GM18907 (cell line): ENCODE measurements around the gene IL21R.
"Not testable (repeated sequence)": the region's sequence is repeated elsewhere in the genome, so short reads cannot be mapped to it uniquely, and the experiment has no call there.

ENCODE experiments used
- ATAC-seq: cut with Tn5 transposase; IDR thresholded peaks from one replicate; pipeline ENCODE4 v1.9.1; 2021; ENCODE audit warnings: mild to moderate bottlenecking, moderate library complexity; ENCODE audit not compliant: unreplicated experiment

Gene IL21R

DNA sequence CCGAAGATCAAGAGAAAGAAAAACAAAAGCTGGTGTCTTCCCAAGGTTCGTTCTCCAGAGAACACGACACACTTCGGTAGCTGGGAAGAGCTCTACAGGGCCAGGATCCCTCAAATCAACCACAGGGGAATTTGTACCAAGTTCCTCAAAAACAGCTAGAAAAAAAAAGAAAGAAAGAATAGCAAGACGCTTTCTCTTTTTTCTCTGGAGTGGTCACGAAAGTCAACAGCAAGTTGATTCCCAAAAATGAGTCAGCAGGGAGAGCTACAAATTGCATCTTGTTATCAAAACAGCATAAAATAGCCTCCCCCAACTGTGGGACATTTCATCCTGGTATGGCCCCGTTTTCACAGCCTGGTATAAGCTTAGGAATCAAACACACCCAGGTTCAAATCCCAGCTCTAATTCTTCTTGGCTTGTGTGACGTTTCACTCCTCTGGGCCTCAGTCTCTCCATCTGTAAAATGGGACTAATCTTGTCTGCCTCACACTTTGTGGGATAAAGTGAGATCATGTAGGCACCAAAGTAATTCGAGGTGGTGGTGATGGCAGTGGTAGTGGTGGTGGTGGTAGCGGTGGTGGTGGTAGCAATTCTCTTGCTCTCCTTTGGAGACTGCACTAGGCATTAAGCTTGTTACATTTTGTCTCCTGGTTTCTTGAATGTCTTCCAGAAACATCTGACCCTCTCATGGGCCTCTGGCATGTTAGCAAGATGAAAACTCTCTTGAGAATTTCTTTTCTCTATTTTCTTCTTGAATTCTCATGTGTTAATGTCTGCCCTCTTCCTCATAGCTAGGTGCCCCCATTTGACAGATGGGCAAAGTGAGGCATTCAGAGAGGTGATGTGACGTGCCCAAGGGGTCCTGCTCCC, 988 bp upstream of the IL21R start:
- no peak for ATAC-seq

DNA sequence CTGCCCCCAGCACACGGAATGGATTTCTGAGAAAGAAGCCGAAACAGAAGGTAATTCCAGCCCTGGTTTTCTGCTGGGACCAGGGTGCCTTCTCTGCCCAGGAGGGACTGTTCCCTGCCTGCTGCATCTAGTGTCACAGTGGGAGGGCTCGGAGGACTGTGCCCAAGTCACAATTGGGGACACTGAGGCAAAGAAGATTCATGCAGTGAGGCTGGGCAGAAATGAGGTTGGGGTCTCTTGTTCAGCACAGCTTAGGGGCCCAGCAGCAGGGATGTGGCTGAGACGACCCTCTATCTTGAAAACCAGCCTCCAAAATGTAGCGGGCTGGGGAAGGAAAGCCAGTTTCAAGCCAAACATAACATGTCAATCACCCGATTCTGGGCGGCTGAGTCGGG, 592 bp downstream of the IL21R start:
- no peak for ATAC-seq

GRCh38 chr16:27402964-27403600, 1.1 kb downstream of the IL21R start:
- ATAC-seq = no peak

DNA sequence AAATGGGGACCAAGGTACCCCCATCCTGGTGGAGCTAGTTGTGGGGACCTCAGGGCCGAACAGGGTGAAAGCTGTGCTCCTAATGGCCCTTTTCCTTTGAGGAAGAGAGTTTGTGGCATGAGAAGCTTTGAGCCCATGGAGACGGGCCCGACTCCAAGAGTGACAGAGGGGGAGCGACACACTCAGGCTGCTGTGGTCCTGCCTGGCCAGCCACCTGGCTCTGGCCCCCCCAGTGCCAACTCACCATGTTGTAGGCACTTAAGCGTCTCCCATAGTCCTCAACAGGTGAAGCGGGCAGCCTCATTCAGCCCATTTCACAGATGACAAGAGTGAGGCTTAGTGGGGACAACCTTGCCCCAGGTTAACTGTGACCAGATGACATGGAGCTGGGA, 1.6 kb downstream of the IL21R start:
- no peak for ATAC-seq

DNA sequence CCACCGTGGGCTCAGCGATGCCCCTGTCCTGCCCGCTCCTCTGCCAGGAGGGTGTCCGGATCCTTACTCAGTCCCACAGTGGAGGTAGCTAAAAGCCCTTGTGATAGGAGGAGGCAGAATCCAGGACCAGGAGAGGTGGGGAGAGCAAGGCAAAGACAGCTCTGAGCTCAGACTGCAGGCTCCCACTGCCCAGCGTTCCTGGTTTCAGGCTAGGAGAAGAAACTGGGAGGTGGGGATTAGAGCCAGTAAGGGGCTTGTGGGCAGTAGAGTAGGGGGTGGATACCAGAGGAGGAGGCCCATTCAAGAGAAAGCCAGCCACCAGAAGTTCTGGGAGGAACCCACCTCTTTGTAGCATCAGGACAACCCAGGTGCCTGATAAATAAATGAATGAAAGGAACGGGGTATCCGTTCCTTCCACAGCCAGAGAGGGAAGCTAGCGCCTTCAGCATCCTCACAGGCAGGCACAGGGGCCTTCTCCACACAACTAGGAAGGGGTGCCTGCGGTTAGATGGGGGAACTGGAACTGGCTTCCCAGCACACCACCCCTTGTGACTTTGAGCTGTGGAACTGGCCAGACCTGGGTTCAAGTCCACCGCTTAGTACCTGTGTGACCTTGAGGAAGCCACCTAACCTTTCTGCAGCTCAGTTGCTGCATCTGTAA, 2.3 kb downstream of the IL21R start:
- ATAC-seq = no peak

DNA sequence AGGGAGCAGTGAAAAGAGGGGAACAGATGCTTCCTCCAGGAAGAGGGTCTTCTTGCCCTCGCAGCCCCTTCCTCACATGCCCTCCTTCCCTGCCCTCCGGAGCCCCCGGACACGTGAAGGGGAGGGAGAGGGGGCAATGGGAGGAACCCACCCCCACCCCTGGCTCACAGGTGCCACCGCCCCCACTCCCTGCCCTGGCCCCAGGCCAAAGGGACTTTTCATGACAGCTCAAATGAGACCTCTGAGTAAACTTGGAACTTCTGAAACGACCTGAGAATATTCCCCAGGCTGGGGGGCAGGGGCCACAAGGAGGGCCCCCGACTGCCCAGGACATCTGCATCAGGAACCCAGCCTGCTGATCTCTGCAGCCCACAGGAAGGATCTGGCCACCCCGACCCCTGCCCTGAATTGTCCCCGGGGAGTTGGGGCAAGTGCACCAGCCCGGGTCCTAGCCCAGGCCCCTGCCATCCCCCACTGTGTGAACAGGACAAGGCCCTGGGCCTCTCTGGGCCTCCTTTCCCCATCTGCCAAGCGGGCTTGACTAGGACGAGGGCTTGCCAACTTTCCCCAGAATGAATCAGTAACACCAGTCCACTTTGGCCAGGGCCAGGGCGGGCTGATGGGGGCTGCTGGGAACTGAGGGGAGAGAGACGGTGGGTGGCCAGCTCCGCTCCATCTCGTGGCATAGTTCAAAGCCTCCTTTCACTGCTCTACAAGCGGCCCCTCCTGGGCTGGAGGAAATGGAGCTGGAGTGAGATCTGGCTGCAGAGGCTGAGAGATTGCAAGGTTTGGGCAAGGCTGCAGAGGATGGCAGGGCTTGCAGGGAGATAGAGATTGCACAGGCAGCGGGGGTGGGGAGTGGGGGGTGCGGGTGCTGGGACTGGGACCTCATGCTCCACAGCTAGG, 3.8 kb downstream of the IL21R start:
- peak; percentile 16 for ATAC-seq

DNA sequence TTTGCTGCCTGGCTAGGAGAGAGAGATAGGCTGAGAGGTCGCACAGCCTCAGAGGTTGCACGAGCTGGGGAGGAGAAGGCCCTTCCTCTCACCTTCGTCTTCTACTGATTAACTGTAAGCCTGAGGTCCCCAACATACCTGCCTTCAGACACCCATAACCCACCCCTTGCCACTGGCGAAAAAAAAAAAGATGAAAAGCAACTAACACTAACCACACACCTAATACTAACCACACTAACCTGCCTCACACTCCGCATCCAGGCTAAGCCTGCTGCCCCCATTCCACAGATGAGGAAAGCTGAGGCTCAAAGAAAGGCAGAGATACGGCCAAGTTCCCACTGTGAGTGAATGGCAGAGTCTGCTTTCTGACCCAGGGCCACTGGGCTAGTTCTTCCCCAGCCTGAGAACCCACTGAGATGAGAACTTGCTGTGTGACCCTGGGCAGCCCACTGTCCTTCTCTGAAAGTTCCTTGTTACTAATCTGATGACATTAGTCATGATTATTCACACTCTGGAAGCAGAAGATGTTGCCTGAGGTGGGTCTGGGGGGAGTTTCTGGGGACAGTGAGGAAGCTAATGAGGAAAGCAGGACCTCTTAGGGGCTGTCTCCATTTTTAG, 4.6 kb downstream of the IL21R start:
- no peak for ATAC-seq

- ATAC-seq = no peak
Observed at GRCh38 chr16:27407133-27407532, 5.2 kb downstream of the IL21R start.

DNA sequence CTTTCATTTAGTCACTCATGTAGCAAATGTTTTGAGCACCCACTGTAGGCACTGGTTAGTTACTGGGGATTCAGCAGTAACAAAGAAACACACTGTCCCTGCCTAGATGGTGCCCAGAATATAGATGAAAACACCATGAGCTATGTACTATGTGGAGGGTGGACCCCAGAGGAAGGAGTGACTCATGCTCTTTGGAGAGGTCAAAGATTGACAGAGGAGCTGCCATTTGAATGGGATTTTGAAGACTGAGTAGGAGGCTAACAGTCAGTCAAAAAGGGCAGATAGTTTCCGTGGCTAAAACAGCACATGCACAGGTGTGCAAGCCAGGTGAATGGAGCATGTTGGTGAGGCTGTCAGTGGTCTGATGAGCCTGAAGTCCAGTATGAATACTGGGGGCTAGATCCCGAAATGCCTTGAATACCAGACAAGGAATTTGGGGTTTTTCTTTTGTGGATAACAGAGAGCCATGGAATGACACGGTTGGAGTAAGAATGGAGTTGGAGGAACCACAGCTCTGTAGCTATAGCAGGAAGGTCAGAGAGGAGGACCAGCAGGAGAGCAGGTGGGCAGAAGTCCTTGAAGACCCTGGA, 6.1 kb downstream of the IL21R start:
- peak; percentile 46 for ATAC-seq

- peak; percentile 27 for ATAC-seq
Observed at GRCh38 chr16:27408602-27409031, 6.6 kb downstream of the IL21R start.

DNA sequence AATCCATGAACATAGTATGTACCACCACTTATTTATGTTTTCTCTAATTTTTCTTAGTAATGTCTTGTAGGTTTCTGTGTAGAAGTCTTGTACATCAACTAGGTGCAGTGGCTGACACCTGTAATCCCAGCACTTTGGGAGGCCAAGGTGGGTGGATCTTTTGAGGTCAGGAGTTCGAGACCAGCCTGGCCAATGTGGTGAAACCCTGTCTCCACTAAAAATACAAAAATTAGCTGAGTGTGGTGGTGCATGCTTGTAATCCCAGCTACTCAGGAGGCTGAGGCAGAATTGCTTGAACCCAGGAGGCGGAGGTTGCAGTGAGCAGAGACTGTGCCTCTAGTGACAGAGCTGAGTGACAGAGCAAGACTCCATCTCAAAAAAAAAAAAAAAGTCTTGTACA, 8.0 kb downstream of the IL21R start:
- ATAC-seq = not testable (repeated sequence)

DNA sequence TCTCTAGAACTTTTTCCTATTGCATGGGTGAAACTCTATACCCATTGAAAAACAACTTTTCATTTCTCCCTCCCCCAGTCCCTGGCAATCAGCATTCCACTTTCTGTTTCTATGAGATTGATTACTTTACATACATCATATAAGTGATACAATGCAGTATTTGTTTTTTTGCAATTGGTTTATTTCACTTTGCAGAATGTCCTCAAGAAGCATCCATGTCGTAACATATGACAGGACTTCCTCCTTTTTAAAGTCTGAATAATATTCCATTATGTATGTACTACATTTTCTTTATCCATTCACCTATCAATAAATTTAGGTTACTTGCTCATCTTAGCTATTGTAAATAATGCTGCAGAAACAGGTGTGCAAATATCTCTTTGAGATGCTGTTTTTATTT, 8.8 kb downstream of the IL21R start:
- ATAC-seq = no peak

- no peak for ATAC-seq
Observed at GRCh38 chr16:27413956-27414355, 12.0 kb downstream of the IL21R start.

GRCh38 chr16:27414788-27415431, 12.9 kb downstream of the IL21R start:
- no peak for ATAC-seq

GRCh38 chr16:27417047-27417671, 15.2 kb downstream of the IL21R start:
- no peak for ATAC-seq

- ATAC-seq = no peak
Observed at GRCh38 chr16:27421961-27422740, 20.2 kb downstream of the IL21R start.

DNA sequence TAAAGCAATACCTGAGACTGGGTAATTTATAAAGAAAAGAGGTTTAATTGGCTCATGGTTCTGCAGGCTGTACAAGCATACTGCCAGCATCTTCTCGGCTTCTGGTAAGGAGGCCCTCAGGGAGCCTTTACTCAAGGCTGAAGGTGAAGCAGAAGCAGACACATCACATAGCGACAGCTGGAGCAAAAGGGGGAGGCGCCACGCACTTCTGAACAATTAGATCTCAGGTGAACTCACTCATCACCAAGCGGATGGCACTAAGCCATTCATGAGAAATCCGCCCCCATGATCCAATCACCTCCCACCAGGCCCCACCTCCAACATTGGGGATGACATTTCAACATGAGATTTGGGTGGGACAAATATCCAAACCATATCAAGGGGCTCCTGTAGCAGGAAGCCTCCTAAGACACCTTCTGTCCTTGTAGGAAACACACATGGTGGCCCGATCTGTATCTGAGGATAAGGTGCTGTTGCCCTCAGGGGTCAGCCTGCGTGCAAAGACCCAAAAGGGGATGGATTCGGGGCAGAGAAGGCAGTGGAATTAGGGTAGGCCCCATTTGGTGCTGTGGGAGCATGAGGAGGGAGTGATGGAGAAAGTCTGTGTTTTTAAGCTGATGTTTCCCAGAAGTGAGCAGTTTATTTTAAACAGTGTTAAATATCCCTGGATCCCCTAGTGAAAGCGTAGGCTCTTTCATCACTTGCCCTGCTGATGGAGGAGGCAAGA, 23.0 kb downstream of the IL21R start:
- ATAC-seq = no peak

- ATAC-seq = peak; percentile 7
Observed at GRCh38 chr16:27425961-27426360, 24.0 kb downstream of the IL21R start.
